A549 (cell line): Measurements from ENCODE around the gene MED12L. TPM values are rescaled to one million over a fixed set of nuclear protein-coding genes. Genes with fewer than 3 reads are reported as not detected.
"Not testable (repeated sequence)": the region's sequence is repeated elsewhere in the genome, so short reads cannot be mapped to it uniquely, and the experiment has no call there.

ENCODE experiments used
- ATAC-seq, 2 experiments: fragments of 200-7000 bp in 1 of 2; fragments of >200 bp in 1 of 2; cut with Nextera tagmentation in 1 of 2; cut with Tn5 transposase in 1 of 2; 3 replicates each; pipeline versions ENCODE4 v1.8.0 to v1.9.1; 2018 to 2020; ENCODE audit warnings: mild to moderate bottlenecking in 1 of 2, moderate library complexity in 1 of 2
- CTCF ChIA-PET: fragments of 300-600 bp; sonication (Branson Sonifier 250); formaldehyde crosslinking; extraction: SDS; loops from one replicate; lab custom pipeline; 2021; ENCODE audit warnings: antibody characterized with exemption, inconsistent platforms; lab: Yijun Ruan, JAX
- POLR2A ChIA-PET: fragments of 350-600 bp; formaldehyde crosslinking; extraction: SDS; loops from one replicate; lab custom pipeline; 2021; ENCODE audit warnings: antibody characterized with exemption, inconsistent platforms; lab: Yijun Ruan, JAX
- DNase-seq, 2 experiments: peaks; one replicate each; pipeline versions ENCODE4 v3.0.0 to v3.0.0-alpha.2; 2011 to 2016; ENCODE audit warnings: low read depth in 1 of 2, low spot score in 1 of 2
- FAIRE-seq: peaks from 2 replicates; lab custom pipeline; 2011; peaks lifted over from hg19 to GRCh38; lab: Jason Lieb, UNC
- H3K27ac ChIP-seq, 2 experiments: fragments of >200 bp; sonication (Bioruptor Twin); formaldehyde crosslinking; 3 replicates each; pipeline ENCODE4 v1.5.1; 2016 to 2017
- H3K4me1 ChIP-seq: fragments of >200 bp; sonication (Bioruptor Twin); formaldehyde crosslinking; 3 replicates; pipeline ENCODE4 v1.6.1; 2016
- H3K4me2 ChIP-seq: fragments of >200 bp; sonication (Bioruptor Twin); formaldehyde crosslinking; 3 replicates; pipeline ENCODE4 v1.6.1; 2016
- H3K4me3 ChIP-seq: fragments of >200 bp; sonication (Bioruptor Twin); formaldehyde crosslinking; 3 replicates; pipeline ENCODE4 v1.5.1; 2016
- H3K9me3 ChIP-seq: fragments of >200 bp; sonication (Bioruptor Twin); formaldehyde crosslinking; 3 replicates; pipeline ENCODE4 v1.6.1; 2016
- CBX2 ChIP-seq: fragments of 200-600 bp; sonication (generic); IDR thresholded peaks from 2 replicates; pipeline ENCODE4 v1.6.1; 2016; ENCODE audit warnings: low read depth, mild to moderate bottlenecking, borderline replicate concordance
- CHD2 ChIP-seq: fragments of 150-350 bp; IDR thresholded peaks from 2 replicates; pipeline ENCODE4 v1.6.1; 2014; ENCODE audit warnings: low read length; ENCODE audit not compliant: partially characterized antibody
- EHMT2 ChIP-seq: fragments of 200-600 bp; sonication (generic); IDR thresholded peaks from 2 replicates; pipeline ENCODE4 v1.6.1; 2016; ENCODE audit warnings: antibody characterized with exemption, low read depth, mild to moderate bottlenecking, moderate library complexity
- ESRRA ChIP-seq: fragments of 150-350 bp; IDR thresholded peaks from 2 replicates; pipeline ENCODE4 v1.6.1; 2014; ENCODE audit warnings: mild to moderate bottlenecking, low read length, borderline replicate concordance
- HOXB13 ChIP-seq: fragments of 250-450 bp; sonication (Bioruptor Pico); IDR thresholded peaks from 2 replicates; pipeline ENCODE4 v1.5.0; 2020; ENCODE audit warnings: low read depth, mild to moderate bottlenecking, moderate library complexity
- HOXB5 ChIP-seq: fragments of 250-450 bp; sonication (Bioruptor Pico); IDR thresholded peaks from 2 replicates; pipeline ENCODE4 v1.5.0; 2020; ENCODE audit warnings: mild to moderate bottlenecking, moderate library complexity
- MAFK ChIP-seq: fragments of 450-650 bp; IDR thresholded peaks from 2 replicates; pipeline ENCODE4 v1.6.1; 2014; ENCODE audit not compliant: partially characterized antibody
- MAX ChIP-seq: IDR thresholded peaks from 2 replicates; pipeline ENCODE4 v1.6.1; 2012
- MAZ ChIP-seq: fragments of 150-350 bp; IDR thresholded peaks from 2 replicates; pipeline ENCODE4 v1.6.1; 2014; ENCODE audit warnings: antibody characterized with exemption, low read depth, low read length, borderline replicate concordance
- NPAS2 ChIP-seq: fragments of 250-450 bp; sonication (Bioruptor Pico); IDR thresholded peaks from 2 replicates; pipeline ENCODE4 v1.8.0; 2022; ENCODE audit warnings: mild to moderate bottlenecking, moderate library complexity, borderline replicate concordance
- POLR2AphosphoS2 ChIP-seq: conservative IDR thresholded peaks from 2 replicates; pipeline ENCODE4 v1.6.1; 2012; ENCODE audit warnings: low read length, improper control_type of control experiment, inconsistent platforms
- RAD21 ChIP-seq, 2 experiments: fragments of >200 bp in 1 of 2; sonication (Bioruptor Twin) in 1 of 2; formaldehyde crosslinking in 1 of 2; IDR thresholded peaks in 1 of 2; conservative IDR thresholded peaks in 1 of 2; 2 replicates in 1 of 2; 3 replicates in 1 of 2; pipeline ENCODE4 v1.6.1; 2012 to 2018; ENCODE audit warnings: inconsistent platforms in 1 of 2
- RCOR1 ChIP-seq: fragments of 150-350 bp; IDR thresholded peaks from 2 replicates; pipeline ENCODE4 v1.6.1; 2014; ENCODE audit warnings: antibody characterized with exemption, low read length, low read depth
- RFX5 ChIP-seq: fragments of 450-650 bp; IDR thresholded peaks from 2 replicates; pipeline ENCODE4 v1.7.1; 2014; ENCODE audit warnings: antibody characterized with exemption, mild to moderate bottlenecking, moderate library complexity
- SREBF2 ChIP-seq: fragments of 450-650 bp; IDR thresholded peaks from 2 replicates; pipeline ENCODE4 v1.6.1; 2014; ENCODE audit warnings: mild to moderate bottlenecking, moderate library complexity
- TFCP2L1 ChIP-seq: fragments of 250-450 bp; sonication (Bioruptor Pico); IDR thresholded peaks from 2 replicates; pipeline ENCODE4 v1.5.0; 2021; ENCODE audit warnings: mild to moderate bottlenecking
- TP53 ChIP-seq: fragments of 250-450 bp; sonication (Bioruptor Pico); IDR thresholded peaks from 2 replicates; pipeline ENCODE4 v1.5.0; 2021; ENCODE audit warnings: mild to moderate bottlenecking, moderate library complexity
- ZC3H11A ChIP-seq: fragments of 450-650 bp; IDR thresholded peaks from 2 replicates; pipeline ENCODE4 v1.6.1; 2014; ENCODE audit warnings: antibody characterized with exemption, mild to moderate bottlenecking
- ZFP36 ChIP-seq: fragments of 450-650 bp; IDR thresholded peaks from 2 replicates; pipeline ENCODE4 v1.6.1; 2014; ENCODE audit warnings: borderline replicate concordance; ENCODE audit not compliant: partially characterized antibody
- ZNF302 ChIP-seq: fragments of 250-450 bp; sonication (Bioruptor Pico); IDR thresholded peaks from 2 replicates; pipeline ENCODE4 v1.9.0; 2021; ENCODE audit warnings: inconsistent platforms, mild to moderate bottlenecking, moderate library complexity
- WGBS: methylation state at CpG from one replicate; pipeline ENCODE4 v1.1.6; 2017; ENCODE audit errors: missing lambda C conversion rate; 5-methylcytosine and 5-hydroxymethylcytosine counted together
- polyA plus RNA-seq, 4 experiments: library from polyadenylated mRNA; depleted of rRNA in 3 of 4; stranded (reverse); fragments of >200 nt; fragmentation: RNase III in 1 of 4; extraction: RNeasy Plus Mini Kit Qiagen cat#74134 plus additional on column Dnase treatment in 1 of 4; gene quantifications; 2 replicates in 3 of 4; 3 replicates in 1 of 4; pipeline ENCODE4 v1.2.3, GENCODE V29; 2011 to 2017
- TF ChIP-seq, protein P1 (sequence below): fragments of 250-450 bp; sonication (Bioruptor Pico); IDR thresholded peaks from 2 replicates; pipeline ENCODE4 v1.5.0; 2020; ENCODE audit warnings: low read depth, mild to moderate bottlenecking, moderate library complexity
- TF ChIP-seq, protein P2 (sequence below): IDR thresholded peaks from 2 replicates; pipeline ENCODE4 v1.6.1; 2012; ENCODE audit warnings: low read depth, borderline replicate concordance

MED12L gene
- polyA plus RNA-seq, 2 of the 4 experiments (the other 2 are of a cell fraction): 0.32 to 0.63 TPM

DNA sequence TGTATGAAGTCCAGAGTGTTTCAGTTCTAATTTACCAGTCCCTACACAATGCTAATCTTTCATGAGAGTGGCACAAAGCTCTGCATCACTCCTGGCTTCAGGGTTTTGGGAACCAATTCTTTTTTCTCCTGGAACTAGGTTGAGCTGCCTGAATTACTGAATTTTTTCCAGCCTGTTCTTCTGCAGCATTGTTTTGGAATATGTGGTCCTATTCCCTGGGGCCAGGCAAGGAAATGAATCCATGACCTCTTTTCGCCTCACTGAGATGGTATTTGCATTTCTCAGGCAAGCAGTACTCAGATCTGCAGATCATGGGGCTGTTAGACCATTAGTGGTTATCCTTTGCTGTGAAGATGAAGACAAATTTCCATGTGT, 143.2 kb downstream of the MED12L start:
- no peak for TF ChIP-seq CBX2
- no peak for TF ChIP-seq MAZ
- no peak for TF ChIP-seq NPAS2 (CRISPR knock-in tag)
- TF ChIP-seq TFCP2L1 (CRISPR knock-in tag): no peak
- TF ChIP-seq CHD2: no peak
- no peak for TF ChIP-seq POLR2AphosphoS2
- no peak for TF ChIP-seq RAD21 (conservative IDR thresholded peaks at IDR 0.05 in 1 of 2, IDR thresholded peaks at IDR 0.05 in 1 of 2)
- TF ChIP-seq MAFK: no peak
- no peak for TF ChIP-seq RFX5
- TF ChIP-seq MAX: no peak
- CTCF ChIA-PET: interaction anchor here (0.6 to 9.7 kb wide), 39 partner anchors 8 to 690 kb away, joined by 3 to 136 read pairs (median 7); partner anchors contain the start of genes GPR171 and P2RY14
- ATAC-seq (peak; percentile 6 to 8; a peak in 2 of 6 replicates), DNase-seq (no peak), FAIRE-seq (no peak)
- Histone ChIP-seq H3K4me1 (peaks cover 37% of the 10 kb centered on the region), H3K27ac (peak overlapping the region; percentile 49 to 66; a peak in 5 of 6 replicates), H3K4me3 (no peak overlapping the region), H3K4me2 (peak overlapping the region; percentile 50), H3K9me3 (no peaks in the 10 kb centered on the region)
- 92% methylated on average over 1 of the region's 1 CpG for WGBS
- POLR2A ChIA-PET: no interaction called here

DNA sequence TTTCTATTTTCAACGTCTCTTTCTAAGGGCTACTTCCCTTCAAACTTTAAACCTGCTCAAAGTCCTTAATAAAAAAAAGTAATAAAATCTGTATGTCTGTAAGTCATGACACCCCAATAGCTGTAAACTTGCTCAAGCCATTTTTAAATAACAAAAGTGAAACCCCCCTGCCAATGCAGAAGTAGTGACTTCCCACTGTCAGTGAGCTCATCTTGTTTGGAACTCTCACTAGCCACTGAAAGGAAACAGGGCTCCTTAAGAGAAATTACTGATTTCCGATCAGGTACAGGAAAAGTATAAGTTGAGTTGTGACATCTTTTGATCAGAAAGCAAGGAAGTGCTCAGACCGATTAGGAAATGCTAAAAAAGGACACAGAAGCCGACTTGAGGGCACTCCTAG, 145.2 kb downstream of the MED12L start:
- ChIA-PET CTCF (interaction anchor here (0.6 to 9.7 kb wide), 4 partner anchors 8 to 62 kb away, joined by 4 to 136 read pairs (median 32); partner anchors contain the start of gene P2RY14), POLR2A (interaction anchor here (0.7 kb wide), 1 partner anchor 74 kb away, joined by 6 read pairs; no protein-coding TSS in a partner anchor)
- Histone ChIP-seq H3K4me1 (peaks cover 34% of the 10 kb centered on the region), H3K4me2 (no peak overlapping the region), H3K9me3 (no peaks in the 10 kb centered on the region), H3K27ac (no peak overlapping the region), H3K4me3 (no peak overlapping the region)
- TF ChIP-seq ZFP36: no peak
- TF ChIP-seq ZC3H11A: no peak
- TF ChIP-seq EHMT2: no peak
- DNase-seq: no peak
- no peak for FAIRE-seq
- ATAC-seq: no peak
- WGBS: 38% methylated on average over 4 of the region's 4 CpGs

GRCh38 chr3:151232403-151232802, 146.9 kb downstream of the MED12L start:
- not testable (repeated sequence) for H3K27ac ChIP-seq, DNase-seq, ATAC-seq, H3K4me2 ChIP-seq, FAIRE-seq, H3K9me3 ChIP-seq, H3K4me3 ChIP-seq
- CTCF ChIA-PET: interaction anchor here (0.6 to 9.7 kb wide), 3 partner anchors 47 to 69 kb away, joined by 3 to 136 read pairs (median 8); partner anchors contain the start of gene P2RY14
- POLR2A ChIA-PET: interaction anchor here (0.5 kb wide), 1 partner anchor 13 kb away, joined by 4 read pairs; no protein-coding TSS in a partner anchor
- peaks cover 17% of the 10 kb centered on the region for H3K4me1 ChIP-seq

- Histone ChIP-seq H3K4me3 (no peak overlapping the region), H3K4me2 (no peak overlapping the region), H3K9me3 (no peaks in the 10 kb centered on the region)
- DNase-seq (no peak), FAIRE-seq (no peak)
- ChIA-PET CTCF (interaction anchor here (0.6 to 9.7 kb wide), 3 partner anchors 47 to 68 kb away, joined by 3 to 136 read pairs (median 8); partner anchors contain the start of gene P2RY14), POLR2A (interaction anchor here (0.5 kb wide), 1 partner anchor 14 kb away, joined by 4 read pairs; no protein-coding TSS in a partner anchor)
- 36% methylated on average over 4 of the region's 4 CpGs for WGBS
- TF ChIP-seq, protein P1, sequence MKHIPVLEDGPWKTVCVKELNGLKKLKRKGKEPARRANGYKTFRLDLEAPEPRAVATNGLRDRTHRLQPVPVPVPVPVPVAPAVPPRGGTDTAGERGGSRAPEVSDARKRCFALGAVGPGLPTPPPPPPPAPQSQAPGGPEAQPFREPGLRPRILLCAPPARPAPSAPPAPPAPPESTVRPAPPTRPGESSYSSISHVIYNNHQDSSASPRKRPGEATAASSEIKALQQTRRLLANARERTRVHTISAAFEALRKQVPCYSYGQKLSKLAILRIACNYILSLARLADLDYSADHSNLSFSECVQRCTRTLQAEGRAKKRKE (CRISPR knock-in tag): no peak
- TF ChIP-seq TP53 (CRISPR knock-in tag) (no peak), ESRRA (no peak), ZNF302 (no peak), MAZ (no peak), HOXB5 (CRISPR knock-in tag) (no peak), TFCP2L1 (CRISPR knock-in tag) (no peak), SREBF2 (no peak), RCOR1 (no peak), MAX (no peak), HOXB13 (no peak)
- TF ChIP-seq, protein P2, sequence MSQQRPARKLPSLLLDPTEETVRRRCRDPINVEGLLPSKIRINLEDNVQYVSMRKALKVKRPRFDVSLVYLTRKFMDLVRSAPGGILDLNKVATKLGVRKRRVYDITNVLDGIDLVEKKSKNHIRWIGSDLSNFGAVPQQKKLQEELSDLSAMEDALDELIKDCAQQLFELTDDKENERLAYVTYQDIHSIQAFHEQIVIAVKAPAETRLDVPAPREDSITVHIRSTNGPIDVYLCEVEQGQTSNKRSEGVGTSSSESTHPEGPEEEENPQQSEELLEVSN: no peak
- TF ChIP-seq, all 56 proteins: peak for 0
- no peak for ATAC-seq
- Histone ChIP-seq H3K27ac (no peak overlapping the region), H3K4me1 (peaks cover 11% of the 10 kb centered on the region)
Measured at GRCh38 chr3:151232991-151233390, 147.5 kb downstream of the MED12L start.
